Ascending aorta (tissue), 2 donors: ENCODE data around the gene MRPL16. TPM values are rescaled to one million over a fixed set of nuclear protein-coding genes. Genes with fewer than 3 reads are reported as not detected.

Experiments
- DNase-seq, 2 donors: peaks; one replicate each; pipeline ENCODE4 v3.0.0-alpha.2; 2019; ENCODE audit warnings: low spot score in 2 of 2
- H3K27ac ChIP-seq, 2 donors: fragments of 200-600 bp; sonication (generic); one replicate each; pipeline ENCODE4 v1.5.1; 2016 to 2017; ENCODE audit warnings: mild to moderate bottlenecking in 1 of 2
- H3K27me3 ChIP-seq: fragments of 200-600 bp; sonication (generic); one replicate; pipeline ENCODE4 v1.5.1; 2017
- H3K36me3 ChIP-seq, 2 donors: fragments of 200-600 bp; sonication (generic); one replicate each; pipeline ENCODE4 v1.5.1; 2016
- H3K4me1 ChIP-seq, 2 donors: fragments of 200-600 bp; sonication (generic); one replicate each; pipeline ENCODE4 v1.5.1; 2016 to 2017; ENCODE audit warnings: mild to moderate bottlenecking in 1 of 2
- H3K4me3 ChIP-seq, 2 donors: fragments of 200-600 bp; sonication (generic); one replicate each; pipeline ENCODE4 v1.5.1; 2016 to 2017; ENCODE audit warnings: mild to moderate bottlenecking in 1 of 2
- H3K9me3 ChIP-seq, 2 donors: fragments of 200-600 bp; sonication (generic); one replicate each; pipeline ENCODE4 v1.5.1; 2016
- CTCF ChIP-seq, 3 experiments: fragments of 200-600 bp in 2 of 3; fragments of 450-650 bp in 1 of 3; sonication (generic) in 2 of 3; IDR thresholded peaks; one replicate each; pipeline ENCODE4 v1.5.1; 2016 to 2019; ENCODE audit warnings: antibody characterized with exemption in 3 of 3, mild to moderate bottlenecking in 1 of 3, moderate library complexity in 1 of 3
- intact Hi-C: fragments of 100-400 bp; cut with DNase I; formaldehyde crosslinking; loops from one replicate; pipeline ENCODE4 v1.15.1; 2023
- total RNA-seq: library from RNA; depleted of rRNA; stranded (reverse); fragments of >200 nt; gene quantifications from one replicate; pipeline ENCODE4 v1.1.0, GENCODE V29; 2016

The MRPL16 gene
- total RNA-seq, 1 donor from 2014 or later = 63.0 TPM

GRCh38 chr11:59771605-59772004 is 39.0 kb downstream of the MRPL16 start:
- H3K27me3 ChIP-seq = no peaks in the 10 kb centered on the region
- no peaks in the 10 kb centered on the region for H3K9me3 ChIP-seq
- TF ChIP-seq CTCF (IDR thresholded peaks at IDR 0.05) = no peak
- no peak for DNase-seq
- H3K36me3 ChIP-seq = peaks cover 9 to 28% of the 10 kb centered on the region in 2 donors
- no peak overlapping the region for H3K4me3 ChIP-seq
- no peak overlapping the region for H3K27ac ChIP-seq
- intact Hi-C loops = no loop called here
- no peaks in the 10 kb centered on the region for H3K4me1 ChIP-seq

- H3K9me3 ChIP-seq = no peaks in the 10 kb centered on the region
- peaks cover 9 to 26% of the 10 kb centered on the region in 2 donors for H3K36me3 ChIP-seq
- H3K4me3 ChIP-seq = no peak overlapping the region
- no peaks in the 10 kb centered on the region for H3K4me1 ChIP-seq
- no peak for DNase-seq
- no peak for TF ChIP-seq CTCF (IDR thresholded peaks at IDR 0.05)
- H3K27me3 ChIP-seq = no peaks in the 10 kb centered on the region
- intact Hi-C loops = no loop called here
- H3K27ac ChIP-seq = no peak overlapping the region
These were observed 39.7 kb downstream of the MRPL16 start for GRCh38 chr11:59770869-59771268.

DNA sequence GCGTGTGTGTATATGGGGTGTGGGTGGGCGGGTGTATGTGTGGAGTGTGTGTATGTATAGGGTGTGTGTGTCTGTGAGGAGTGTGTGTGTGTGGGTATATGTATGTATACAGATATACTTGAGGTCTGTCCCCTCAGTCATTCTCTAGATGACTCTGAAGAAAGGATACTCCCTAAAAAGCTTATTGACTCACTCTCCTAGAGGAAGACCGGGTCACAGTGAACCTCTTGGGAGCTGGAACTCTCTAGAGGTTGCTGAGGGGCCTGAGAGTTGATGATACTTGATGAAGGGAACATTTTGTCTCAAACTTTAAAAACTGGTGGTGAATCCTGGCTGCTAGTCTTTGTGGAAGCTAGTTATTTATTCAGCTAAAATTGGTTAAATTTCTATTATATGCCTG is 40.3 kb downstream of the MRPL16 start:
- DNase-seq = no peak
- intact Hi-C loops = no loop called here

GRCh38 chr11:59769828-59770227 is 40.8 kb downstream of the MRPL16 start:
- Histone ChIP-seq H3K36me3 (peaks cover 6 to 17% of the 10 kb centered on the region in 2 donors), H3K27ac (no peak overlapping the region), H3K4me3 (no peak overlapping the region), H3K27me3 (no peaks in the 10 kb centered on the region), H3K9me3 (no peaks in the 10 kb centered on the region), H3K4me1 (no peaks in the 10 kb centered on the region)
- intact Hi-C loops = no loop called here
- DNase-seq = no peak
- no peak for TF ChIP-seq CTCF (IDR thresholded peaks at IDR 0.05)

More for the DNA sequence above, 40.3 kb downstream of the MRPL16 start:
- no peak for TF ChIP-seq CTCF (IDR thresholded peaks at IDR 0.05)
- H3K27me3 ChIP-seq = no peaks in the 10 kb centered on the region
- no peaks in the 10 kb centered on the region for H3K9me3 ChIP-seq
- no peak overlapping the region for H3K4me3 ChIP-seq
- peaks cover 9 to 21% of the 10 kb centered on the region in 2 donors for H3K36me3 ChIP-seq
- no peak overlapping the region for H3K27ac ChIP-seq
- H3K4me1 ChIP-seq = no peaks in the 10 kb centered on the region

GRCh38 chr11:59769111-59769510 is 41.5 kb downstream of the MRPL16 start:
- Histone ChIP-seq H3K4me1 (no peaks in the 10 kb centered on the region), H3K27ac (no peak overlapping the region), H3K36me3 (peaks cover 1 to 9% of the 10 kb centered on the region in 2 donors), H3K4me3 (no peak overlapping the region), H3K27me3 (no peaks in the 10 kb centered on the region), H3K9me3 (no peaks in the 10 kb centered on the region)
- TF ChIP-seq CTCF (IDR thresholded peaks at IDR 0.05) = no peak
- DNase-seq = no peak
- intact Hi-C loops = no loop called here

- Histone ChIP-seq H3K4me1 (no peaks in the 10 kb centered on the region), H3K27me3 (no peaks in the 10 kb centered on the region), H3K27ac (no peak overlapping the region), H3K9me3 (no peaks in the 10 kb centered on the region), H3K4me3 (no peak overlapping the region), H3K36me3 (no peaks in the 10 kb centered on the region)
- no peak for DNase-seq
- intact Hi-C loops = no loop called here
- TF ChIP-seq CTCF (IDR thresholded peaks at IDR 0.05) = no peak
These were observed 43.4 kb downstream of the MRPL16 start for GRCh38 chr11:59767225-59767611.
